ENCODE measurements around the gene GALM.

GALM gene

GRCh38 chr2:38778687-38779082, 112.8 kb downstream of the GALM start:
- no peak for DNase-seq

GRCh38 chr2:38783586-38783985, 117.7 kb downstream of the GALM start:
- no peak for DNase-seq
